DMS53 treated with DMSO at 0.1 percent for 48 hours (cell line): ENCODE measurements around the gene TPCN2.

Experiments used
- DNase-seq: peaks from one replicate; lab custom pipeline; 2025; ENCODE audit not compliant: unreplicated experiment; lab: John Stamatoyannopoulos, UW

TPCN2 gene

DNA sequence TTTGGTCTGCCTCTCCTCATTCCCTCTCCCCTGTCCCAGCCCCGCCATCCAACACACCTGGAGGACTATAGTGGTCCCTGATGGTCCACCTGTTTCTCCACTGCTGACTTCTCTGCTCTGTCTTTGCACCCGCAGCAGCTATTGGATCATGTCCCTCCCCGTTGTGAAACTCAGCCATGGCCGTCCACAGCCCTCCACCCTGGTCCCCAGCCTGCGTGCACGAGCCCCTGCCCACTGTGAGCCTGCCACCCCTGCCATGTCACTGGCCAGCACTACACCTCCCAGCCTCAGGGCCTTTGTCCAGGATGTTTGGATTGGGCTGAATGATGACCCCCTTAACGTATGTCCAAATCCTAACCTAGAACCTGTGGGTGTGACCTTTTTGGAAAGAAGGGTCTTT, 59.3 kb downstream of the TPCN2 start:
- no peak for DNase-seq

DNA sequence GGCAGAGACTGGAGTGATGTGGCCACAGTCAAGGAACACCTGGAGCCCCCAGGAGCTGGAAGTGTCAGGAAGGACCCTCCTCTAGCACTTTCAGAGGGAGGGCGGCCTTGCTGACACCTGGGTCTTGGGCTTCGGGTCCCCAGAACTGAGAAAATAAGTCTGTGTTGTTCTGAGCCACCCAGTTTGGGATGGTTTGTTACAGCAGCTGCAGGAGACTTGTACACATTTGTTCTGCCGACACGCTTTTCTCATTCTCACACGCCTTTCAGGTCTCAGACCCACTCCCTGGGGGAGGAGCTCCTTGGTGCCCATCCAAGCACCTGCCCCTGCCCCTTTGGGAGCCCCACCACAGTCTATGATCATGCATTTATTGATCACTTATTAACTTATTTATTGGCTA, 59.8 kb downstream of the TPCN2 start:
- no peak for DNase-seq

DNA sequence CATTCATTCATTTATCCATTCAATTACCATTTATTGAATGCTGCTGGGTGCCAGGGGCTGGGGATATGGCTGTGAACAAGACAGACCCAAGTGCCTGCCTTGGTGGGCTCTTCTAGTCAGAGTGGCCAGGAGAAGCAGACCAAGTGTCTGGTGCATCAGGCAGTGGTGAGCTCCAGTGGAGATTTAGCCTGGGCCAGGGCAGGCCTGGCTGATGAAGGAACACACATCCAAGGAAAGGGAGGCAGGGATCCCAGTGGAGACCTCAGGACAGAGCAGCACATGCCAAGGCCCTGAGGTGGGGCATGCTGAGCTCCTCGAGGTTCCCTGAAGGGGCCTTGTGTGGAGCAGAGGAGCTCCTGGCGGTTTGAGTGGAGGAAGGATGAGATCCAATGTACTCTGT, 60.4 kb downstream of the TPCN2 start:
- DNase-seq, result no peak

DNA sequence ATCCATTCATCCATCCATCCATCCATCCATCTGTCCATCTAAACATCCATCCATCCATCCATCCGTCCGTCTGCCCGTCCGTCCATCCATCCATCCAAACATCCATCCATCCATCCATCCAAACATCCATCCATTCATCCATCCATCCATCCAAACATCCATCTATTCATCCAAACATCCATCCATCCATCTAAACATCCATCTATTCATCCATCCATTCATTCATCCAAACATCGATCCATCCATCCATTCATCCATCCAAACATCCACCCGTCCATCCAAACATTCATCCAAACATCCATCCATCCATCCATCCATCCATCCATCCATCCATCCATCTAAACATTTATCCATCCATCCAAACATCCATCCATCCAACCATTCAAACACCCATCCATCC, 61.7 kb downstream of the TPCN2 start:
- DNase-seq, result no peak

DNA sequence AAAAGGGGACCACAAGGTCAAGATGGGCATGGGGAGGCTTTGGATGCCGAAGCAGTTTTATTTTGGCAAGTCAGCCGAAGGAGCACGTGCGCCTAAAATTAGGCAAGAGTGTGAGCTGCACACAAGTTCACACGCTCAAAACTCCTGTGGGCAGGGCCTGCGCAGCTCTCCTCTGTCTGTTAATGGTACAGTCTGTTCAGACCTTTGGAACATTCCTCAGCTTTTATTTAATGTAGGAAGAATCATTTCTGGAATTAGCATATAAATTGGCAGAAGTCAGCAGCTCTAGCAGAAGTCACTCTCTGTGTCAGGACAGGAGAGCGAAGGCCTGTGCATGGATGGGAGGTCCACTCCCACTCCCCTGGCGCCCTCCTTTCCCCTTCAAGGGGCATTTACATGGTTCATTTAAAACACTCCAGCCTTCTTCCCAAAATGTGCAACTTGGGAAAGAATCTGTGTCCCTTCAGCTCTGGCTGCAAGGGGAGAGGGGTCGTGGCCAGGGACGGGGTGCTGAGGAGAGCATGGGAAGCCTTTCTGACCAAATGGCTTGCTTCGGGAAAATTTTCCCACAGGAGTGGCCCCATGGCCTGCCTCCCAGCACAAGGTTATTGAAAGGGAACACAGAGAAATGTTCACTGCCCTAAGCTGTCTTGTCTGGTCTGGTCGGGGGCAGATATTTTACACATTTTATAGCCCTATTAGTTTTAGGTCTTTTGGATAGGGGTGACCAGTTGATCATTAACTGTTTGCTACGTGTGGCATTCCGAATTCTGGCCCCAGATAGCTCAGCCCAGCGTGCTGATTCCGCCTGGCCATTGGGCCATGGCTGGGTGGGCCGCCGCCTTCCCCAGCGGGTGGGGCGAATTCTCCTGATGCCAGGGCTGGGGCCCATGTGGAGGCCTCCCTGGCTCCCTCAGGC, 63.2 kb downstream of the TPCN2 start:
- no peak for DNase-seq

DNA sequence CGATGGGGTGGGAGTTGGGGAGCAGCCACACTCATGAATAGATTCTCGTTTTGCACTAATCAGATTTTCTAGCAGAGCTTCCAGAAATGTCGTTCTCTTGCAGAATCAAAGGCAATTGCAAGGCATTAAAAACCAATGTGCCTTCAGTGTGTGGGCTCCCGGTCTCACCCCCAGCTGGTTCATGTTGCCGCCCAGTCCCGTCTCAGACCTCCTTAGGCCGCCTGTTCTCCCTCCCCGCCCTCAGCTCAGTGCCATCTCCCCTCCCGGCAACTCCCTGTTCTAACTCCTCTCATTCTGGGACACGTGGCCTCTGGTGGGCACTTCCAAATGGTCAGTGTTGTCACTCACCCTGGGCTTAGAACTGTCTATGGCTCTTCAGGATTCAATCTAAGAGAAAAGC, 64.5 kb downstream of the TPCN2 start:
- no peak for DNase-seq

DNA sequence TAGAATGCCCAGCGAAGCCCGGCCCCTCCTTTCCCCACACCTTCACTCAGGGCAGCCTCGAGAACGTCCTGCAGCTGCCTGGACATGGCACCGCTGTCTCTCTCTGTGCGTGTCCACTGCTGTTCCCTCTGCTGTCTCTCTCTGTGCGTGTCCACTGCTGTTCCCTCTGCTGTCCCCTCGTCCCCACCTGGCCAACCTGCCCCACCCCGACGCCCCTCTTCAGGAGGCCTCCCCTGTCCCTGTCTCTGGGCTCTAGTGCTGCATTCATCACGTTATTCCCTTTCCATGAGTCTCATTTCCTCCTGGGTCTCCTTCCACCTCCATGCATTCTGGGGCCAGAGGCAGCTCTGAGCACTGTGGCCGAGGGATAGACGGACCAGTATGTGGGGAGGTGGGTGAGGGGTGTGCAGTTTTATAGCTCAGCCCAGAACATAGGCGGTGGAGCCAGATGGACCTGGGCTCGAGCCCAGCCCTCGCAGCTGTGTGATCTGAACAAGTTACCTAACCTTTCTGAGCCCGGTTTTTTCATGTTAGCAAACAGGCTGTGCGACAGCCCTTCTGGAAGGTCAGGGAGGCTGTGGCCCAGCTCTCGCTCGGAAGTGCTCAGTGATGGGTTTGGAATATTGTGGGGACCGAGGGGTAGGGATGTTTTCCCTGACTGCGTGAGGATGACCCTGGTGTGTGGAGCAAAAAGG, 65.1 kb downstream of the TPCN2 start:
- DNase-seq, result no peak

DNA sequence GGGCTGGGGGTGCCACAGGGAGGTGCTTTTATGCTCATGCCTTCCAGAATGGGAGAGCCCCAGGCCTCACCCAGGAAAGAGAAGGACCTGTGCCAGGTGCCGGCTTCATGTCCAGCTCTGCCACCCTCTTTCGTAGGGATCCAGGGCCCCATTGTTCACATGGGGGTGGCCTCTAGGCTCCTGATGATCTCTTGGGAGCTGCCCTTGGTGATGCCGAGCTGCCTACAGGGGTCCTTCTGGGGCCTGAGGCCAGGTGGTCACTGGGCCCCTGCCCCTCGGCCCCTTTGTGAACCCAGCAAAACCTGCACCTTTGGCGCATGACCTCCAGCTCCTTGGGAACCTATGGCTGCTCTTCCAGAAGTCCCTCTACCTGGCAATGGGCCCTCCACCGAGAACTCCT, 65.6 kb downstream of the TPCN2 start:
- DNase-seq, result no peak

DNA sequence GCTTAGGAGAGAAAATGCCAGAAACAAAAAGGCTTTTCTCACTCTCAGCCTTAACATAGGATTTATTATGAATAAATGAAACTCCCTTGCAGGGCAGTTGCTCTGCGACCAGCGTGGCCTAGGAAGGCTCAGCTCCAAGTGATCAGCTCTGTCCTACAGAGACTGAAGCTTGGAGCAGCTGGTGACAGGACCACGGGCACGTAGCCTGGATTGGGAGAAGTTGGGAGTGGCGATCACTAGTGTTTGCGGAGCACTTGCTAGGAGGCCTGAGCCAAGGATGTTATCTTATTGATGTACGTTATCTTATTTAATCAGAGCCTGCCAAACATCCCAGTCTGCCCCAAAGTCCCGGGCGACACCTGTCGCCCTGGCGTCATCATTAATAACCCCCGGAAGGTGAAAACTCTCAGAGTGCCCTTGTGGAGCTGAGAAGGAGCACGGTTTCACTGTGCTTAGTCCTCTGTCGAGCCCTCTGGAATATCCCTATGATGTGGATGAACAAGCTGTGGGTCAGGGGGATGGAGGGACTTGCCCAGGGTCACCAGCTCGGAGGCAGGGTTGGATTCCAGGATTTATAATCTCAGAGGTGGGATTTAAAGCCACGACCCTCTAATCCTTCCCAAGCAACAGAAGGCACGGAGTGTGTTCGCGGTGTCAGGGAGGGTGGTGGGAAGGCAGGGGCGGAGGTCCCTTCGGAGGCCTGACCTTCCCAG, 66.2 kb downstream of the TPCN2 start:
- DNase-seq, result peak; percentile 35

DNA sequence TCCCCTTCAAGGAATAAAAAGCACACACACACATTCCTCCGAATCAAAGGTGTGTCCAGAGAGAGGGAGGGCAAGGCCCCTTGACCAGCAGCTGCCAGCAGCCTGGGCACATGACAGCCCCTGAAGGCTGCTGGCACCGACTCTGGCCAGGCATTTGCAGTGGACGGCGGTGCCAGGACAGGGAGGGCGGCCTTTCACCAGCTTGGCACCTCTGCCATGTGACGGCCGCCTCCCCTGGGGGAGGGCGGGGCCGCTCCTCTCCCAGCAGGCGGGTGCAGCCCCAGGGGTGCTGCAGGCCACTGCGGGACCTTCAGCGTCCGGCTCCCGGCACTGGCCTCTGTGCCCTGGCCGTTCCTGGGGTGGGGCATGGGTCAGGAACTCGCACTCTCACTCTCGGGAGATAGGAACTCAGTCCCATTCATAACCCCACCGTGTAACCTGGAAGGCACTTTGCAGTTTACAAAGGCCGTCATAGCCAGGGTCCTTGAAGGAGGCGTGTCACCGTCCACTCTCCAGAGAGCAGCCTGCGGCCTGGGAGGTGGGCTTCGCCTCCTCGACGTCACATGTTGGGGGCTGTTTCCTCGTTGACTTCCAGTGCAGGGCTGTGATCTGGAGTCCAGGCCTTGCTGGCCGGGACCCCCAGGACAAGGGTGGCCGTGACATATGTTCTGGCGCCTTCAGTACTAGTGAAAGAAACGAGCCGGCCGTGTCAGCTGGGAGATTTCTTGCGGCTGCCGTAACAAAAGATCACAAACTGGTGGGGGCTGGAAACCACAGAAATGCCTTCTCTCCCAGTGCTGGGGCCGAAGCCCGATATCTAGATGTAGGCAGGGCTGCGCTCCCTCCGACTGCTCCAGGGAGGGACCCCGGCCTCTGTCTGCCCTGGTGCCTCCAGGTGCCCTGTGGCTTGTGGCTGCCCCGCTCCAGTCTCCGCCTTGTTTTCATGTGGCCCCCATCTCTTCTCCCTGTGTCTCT, 67.1 kb downstream of the TPCN2 start:
- DNase-seq, result no peak

DNA sequence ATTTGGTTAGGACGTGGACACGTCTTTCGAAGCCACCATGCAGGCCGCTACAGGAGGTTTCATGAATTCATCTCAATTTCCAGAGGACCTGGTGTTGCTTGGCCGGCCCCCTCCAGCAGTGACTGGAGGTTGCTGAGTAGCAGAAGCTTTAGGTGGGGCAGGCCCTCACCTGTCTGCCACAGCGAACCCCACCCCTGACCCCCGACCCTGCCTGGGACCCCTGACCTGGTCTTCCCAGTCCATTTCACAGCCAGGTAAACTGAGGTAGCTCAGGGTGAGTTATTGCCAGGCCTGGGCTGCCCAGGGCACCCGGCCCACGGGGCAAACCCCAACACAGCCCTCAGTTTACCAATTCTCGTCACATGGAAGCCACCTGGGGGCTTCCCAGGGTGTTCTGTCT, 67.9 kb downstream of the TPCN2 start:
- DNase-seq, result no peak

DNA sequence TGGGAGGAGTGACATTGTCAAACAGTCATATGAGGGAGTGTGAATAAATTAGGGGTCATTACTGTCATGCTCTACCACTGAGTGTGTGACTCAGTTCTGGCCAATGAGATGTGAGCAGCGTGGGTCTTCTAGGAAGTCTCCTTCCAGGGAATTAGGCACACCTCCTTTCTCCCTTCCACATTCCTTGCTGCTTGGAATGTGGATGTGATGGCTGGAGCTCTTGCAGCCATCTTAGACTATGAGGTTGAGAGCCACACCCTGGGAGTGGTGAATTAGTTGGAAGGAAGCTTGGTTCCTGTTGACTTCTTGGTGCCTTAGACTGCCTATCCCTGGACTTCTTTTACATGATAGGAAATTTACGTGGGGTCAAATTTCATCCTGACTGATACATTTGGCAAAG, 70.5 kb downstream of the TPCN2 start:
- no peak for DNase-seq

DNA sequence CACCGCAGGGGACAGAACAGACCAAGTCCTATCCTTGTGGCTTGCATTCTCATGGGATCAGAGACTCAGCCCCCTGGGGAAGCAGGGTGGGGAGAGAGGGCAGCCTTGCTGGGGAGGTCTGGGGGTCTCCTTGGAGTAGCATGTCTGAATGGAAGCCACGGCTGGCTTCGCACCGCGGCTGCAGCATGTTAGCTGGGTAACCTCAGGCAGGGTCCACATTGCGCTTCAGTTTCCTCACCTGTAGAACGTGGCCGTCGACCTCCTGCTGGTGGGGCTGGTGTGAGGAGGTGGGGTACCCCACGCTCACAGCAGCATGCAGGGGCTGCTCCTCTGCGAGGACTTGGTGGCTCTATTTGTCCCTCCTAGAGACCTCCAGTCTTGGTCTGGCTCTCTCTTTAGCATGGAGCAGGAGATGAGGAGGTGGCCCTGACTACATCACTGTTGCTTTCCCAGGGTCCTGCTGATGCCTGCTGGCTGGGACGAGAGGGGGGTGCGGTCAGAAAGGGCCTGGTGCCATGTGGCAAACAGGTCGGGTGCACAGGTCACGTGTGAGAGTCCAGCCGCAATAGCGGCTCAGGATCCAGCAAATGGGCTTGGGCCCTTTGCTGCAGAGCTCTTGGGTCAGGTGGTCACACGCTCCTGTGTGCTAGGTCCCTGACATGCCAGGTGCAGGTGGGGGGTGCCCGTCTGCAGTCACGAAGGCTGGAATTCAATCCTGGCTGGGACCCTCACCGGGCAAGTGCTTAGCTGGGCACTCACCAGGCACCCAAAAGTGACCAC, 71.6 kb downstream of the TPCN2 start:
- DNase-seq, result no peak

DNA sequence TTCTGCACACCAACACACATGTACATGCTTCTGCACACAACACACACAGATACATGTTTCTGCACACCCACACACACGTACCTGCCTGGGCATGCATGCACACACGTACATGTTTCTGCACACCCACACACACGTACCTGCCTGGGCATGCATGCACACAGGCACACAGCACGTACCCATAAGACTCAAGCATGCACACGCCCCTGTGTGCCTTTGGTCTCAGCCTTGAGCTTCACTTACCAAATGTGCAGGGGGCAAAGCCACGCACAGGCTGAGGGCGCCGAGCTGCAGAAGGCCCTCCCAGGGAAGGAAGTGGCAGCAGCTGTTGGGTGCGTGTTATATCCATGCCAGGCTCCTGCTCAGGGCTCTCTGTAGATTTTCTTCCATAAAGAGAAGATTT, 72.3 kb downstream of the TPCN2 start:
- no peak for DNase-seq

DNA sequence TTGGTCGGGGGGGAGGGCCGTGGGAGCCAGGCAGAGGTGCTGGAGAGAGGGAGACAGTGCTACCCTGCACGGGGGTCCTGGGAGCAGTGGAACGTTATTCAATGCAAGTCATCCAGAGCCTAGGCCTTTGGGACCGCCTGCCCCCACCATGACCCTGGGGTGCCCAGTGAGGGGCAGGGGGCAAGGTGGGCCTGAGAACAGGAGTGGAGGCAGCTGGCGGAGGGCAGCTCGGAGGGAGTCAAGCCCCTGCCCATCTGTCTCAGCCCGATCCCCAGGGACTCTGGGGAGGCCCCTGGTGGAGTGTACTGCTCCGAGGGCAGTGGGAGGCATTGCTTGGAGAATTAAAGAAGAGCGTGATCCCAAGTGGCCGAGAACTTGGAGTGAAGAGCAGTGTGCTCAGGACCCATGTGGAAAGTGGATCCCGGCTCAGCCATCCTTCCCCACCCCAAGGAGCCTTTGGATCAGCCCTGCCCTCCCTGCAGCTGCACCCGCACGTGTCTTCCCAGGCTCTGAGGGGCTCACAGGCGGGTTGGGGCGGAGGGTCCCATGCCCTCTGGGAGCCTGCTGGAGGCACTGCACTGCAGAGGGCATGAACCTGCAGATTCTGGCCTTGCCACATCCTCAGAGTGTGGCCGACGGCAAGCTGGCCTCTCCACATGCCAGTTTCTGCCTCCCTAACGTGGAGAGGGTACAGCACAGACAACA, 73.0 kb downstream of the TPCN2 start:
- no peak for DNase-seq

DNA sequence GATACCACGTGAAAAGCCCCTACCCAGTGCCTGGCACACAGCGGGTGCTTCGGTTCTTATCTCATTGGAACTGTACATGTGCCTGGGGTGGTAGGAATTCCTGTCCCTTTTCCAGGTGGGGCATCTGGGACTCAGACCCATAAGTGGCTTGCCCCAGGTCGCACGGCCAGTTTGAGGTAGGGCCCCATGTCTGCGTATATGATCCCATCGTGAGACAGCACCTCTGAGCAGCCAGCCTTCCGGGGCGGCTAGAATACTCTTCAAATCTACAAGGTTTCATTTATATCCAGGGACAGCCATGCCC, 73.5 kb downstream of the TPCN2 start:
- DNase-seq, result peak; percentile 35

DNA sequence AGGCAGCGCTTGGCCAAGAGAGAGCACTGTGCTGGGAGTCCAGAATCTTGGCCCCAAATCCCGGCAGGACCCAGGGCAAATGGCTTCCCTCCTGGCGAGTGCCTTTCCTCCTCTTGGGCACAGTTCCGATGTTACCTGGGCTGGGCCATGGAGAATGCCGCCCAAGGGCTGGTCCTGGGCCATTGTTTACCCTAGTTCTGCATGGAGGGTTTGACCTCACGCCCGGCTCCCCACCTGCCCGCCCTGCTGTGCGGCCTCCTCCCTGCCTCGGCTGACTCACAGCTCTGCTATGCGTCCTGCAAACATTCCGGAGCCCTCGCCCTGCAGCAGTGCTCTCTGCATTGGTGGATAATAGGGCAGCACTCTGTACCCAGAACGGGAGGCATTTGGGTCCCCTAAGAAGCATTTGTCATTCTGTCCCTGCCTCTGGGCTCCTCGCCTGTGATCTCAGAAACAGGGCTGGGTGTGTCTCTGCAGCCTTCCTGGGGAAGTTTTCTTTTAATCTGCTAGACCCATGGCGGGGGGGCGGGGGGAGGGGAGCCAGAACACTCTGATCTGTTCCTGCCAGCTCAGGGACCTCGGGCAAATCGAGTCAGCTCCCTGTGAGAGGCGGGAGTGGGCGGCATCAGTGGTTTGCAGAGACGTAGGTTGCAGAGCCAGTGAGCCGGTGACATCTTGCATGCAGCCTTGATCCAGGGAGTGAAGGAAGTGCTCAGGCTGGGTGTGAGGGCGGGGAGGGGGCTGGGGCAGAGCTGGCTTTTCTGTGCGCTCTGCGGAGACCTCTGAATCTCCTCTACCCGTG, 74.1 kb downstream of the TPCN2 start:
- peak; percentile 90 for DNase-seq
